Lower lobe of right lung (tissue), 2 donors: ENCODE results near the gene USP5. TPM values are rescaled to one million over a fixed set of nuclear protein-coding genes. Genes with fewer than 3 reads are reported as not detected.

Experiments used
- ATAC-seq, 2 donors: fragments of 200-7000 bp; cut with Tn5 transposase; one replicate each; pipeline ENCODE4 v1.9.1; 2020 to 2022; ENCODE audit warnings: mild to moderate bottlenecking in 2 of 2, moderate library complexity in 2 of 2
- DNase-seq: peaks from one replicate; pipeline ENCODE4 v3.0.0-alpha.2; 2020
- H3K27ac ChIP-seq: fragments of 200-600 bp; one replicate; pipeline ENCODE4 v1.8.0; 2022
- H3K27me3 ChIP-seq: fragments of 200-600 bp; one replicate; pipeline ENCODE4 v1.8.0; 2022; ENCODE audit warnings: low read depth
- H3K36me3 ChIP-seq: fragments of 200-600 bp; one replicate; pipeline ENCODE4 v1.8.0; 2022; ENCODE audit warnings: mild to moderate bottlenecking
- H3K4me1 ChIP-seq: fragments of 200-600 bp; one replicate; pipeline ENCODE4 v1.8.0; 2022
- H3K4me3 ChIP-seq: fragments of 200-600 bp; one replicate; pipeline ENCODE4 v1.8.0; 2022; ENCODE audit warnings: mild to moderate bottlenecking
- H3K9me3 ChIP-seq: fragments of 200-600 bp; one replicate; pipeline ENCODE4 v1.8.0; 2022
- intact Hi-C: fragments of 100-400 bp; cut with DNase I; formaldehyde crosslinking; loops from one replicate; pipeline ENCODE4 v1.11.0; 2022
- total RNA-seq: library from RNA; stranded (reverse); fragmentation: NEBNext Ultra II Directional; extraction: Animal tissue kit (Norgen Biotek cat#: 25700); gene quantifications from one replicate; pipeline ENCODE4 v1.2.1, GENCODE V29; 2021
- TF ChIP-seq, protein P1 (sequence below): fragments of 200-600 bp; IDR thresholded peaks from one replicate; pipeline ENCODE4 v1.8.0; 2022; ENCODE audit warnings: antibody characterized with exemption, mild to moderate bottlenecking
- donor health status: DM: no; HTN: yes; CAD: no; lungs with severe emphysema.

USP5 gene
- total RNA-seq, 1 donor from 2014 or later: 58.6 TPM

GRCh38 chr12:6816598-6816997 lies 35.4 kb upstream of the USP5 start:
- no peak overlapping the region for H3K27ac ChIP-seq
- no peak for ATAC-seq
- no peaks in the 10 kb centered on the region for H3K9me3 ChIP-seq
- H3K4me1 ChIP-seq: no peaks in the 10 kb centered on the region
- H3K27me3 ChIP-seq: no peaks in the 10 kb centered on the region
- no peak overlapping the region for H3K4me3 ChIP-seq
- DNase-seq: no peak
- peaks cover 19% of the 10 kb centered on the region for H3K36me3 ChIP-seq
- intact Hi-C loops: no loop called here
- TF ChIP-seq, protein P1, sequence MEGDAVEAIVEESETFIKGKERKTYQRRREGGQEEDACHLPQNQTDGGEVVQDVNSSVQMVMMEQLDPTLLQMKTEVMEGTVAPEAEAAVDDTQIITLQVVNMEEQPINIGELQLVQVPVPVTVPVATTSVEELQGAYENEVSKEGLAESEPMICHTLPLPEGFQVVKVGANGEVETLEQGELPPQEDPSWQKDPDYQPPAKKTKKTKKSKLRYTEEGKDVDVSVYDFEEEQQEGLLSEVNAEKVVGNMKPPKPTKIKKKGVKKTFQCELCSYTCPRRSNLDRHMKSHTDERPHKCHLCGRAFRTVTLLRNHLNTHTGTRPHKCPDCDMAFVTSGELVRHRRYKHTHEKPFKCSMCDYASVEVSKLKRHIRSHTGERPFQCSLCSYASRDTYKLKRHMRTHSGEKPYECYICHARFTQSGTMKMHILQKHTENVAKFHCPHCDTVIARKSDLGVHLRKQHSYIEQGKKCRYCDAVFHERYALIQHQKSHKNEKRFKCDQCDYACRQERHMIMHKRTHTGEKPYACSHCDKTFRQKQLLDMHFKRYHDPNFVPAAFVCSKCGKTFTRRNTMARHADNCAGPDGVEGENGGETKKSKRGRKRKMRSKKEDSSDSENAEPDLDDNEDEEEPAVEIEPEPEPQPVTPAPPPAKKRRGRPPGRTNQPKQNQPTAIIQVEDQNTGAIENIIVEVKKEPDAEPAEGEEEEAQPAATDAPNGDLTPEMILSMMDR: no peak

DNA sequence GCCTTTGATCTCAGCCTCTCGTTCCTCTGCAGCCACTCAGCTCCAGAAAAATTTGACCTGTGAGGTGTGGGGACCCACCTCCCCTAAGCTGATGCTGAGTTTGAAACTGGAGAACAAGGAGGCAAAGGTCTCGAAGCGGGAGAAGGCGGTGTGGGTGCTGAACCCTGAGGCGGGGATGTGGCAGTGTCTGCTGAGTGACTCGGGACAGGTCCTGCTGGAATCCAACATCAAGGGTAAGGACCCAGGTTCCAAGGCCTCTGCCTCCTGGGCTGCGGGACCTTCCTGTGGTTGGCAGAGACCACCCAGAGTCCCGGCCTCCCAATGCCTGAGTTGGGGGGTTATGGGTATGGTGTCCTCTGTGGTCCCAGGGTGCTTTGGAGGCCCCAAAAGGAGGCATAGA lies 34.9 kb upstream of the USP5 start:
- Histone ChIP-seq H3K27me3 (peaks cover 4% of the 10 kb centered on the region), H3K27ac (no peak overlapping the region), H3K4me3 (no peak overlapping the region), H3K36me3 (peaks cover 19% of the 10 kb centered on the region), H3K4me1 (peaks cover 5% of the 10 kb centered on the region), H3K9me3 (no peaks in the 10 kb centered on the region)
- intact Hi-C loops: no loop called here
- ATAC-seq (no peak), DNase-seq (no peak)
- TF ChIP-seq, protein P1: no peak

GRCh38 chr12:6817662-6818157 lies 34.2 kb upstream of the USP5 start:
- ATAC-seq (no peak), DNase-seq (no peak)
- H3K4me1 ChIP-seq: peaks cover 8% of the 10 kb centered on the region
- TF ChIP-seq, protein P1: no peak
- no peak overlapping the region for H3K27ac ChIP-seq
- peaks cover 19% of the 10 kb centered on the region for H3K36me3 ChIP-seq
- no peak overlapping the region for H3K4me3 ChIP-seq
- H3K9me3 ChIP-seq: no peaks in the 10 kb centered on the region
- intact Hi-C loops: no loop called here
- H3K27me3 ChIP-seq: peaks cover 10% of the 10 kb centered on the region

- no peak for ATAC-seq
- intact Hi-C loops: no loop called here
Observed at GRCh38 chr12:6818222-6818621, 33.7 kb upstream of the USP5 start.

DNA sequence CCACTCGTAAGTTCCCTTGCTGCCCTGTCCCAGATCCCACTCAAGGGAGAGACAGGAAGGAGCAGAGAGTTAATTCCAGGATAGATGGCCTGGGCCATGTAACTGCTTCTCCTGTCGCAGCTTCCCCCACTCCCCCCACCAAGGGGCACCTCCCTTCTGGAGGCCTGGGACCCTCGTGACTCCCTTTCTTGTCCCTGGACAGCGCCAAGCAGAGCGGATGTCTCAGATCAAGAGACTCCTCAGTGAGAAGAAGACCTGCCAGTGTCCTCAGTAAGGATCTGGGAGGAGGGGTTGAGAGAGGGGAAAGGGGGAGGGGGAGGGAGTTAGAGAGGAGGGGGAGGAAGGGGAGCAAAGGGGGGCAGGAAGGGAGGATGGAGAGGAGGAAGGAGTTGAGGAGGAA lies 33.3 kb upstream of the USP5 start:
- DNase-seq (no peak), ATAC-seq (no peak)
- peaks cover 8% of the 10 kb centered on the region for H3K4me1 ChIP-seq
- H3K4me3 ChIP-seq: no peak overlapping the region
- intact Hi-C loops: no loop called here
- no peaks in the 10 kb centered on the region for H3K9me3 ChIP-seq
- TF ChIP-seq, protein P1: no peak
- H3K27ac ChIP-seq: no peak overlapping the region
- H3K27me3 ChIP-seq: peaks cover 12% of the 10 kb centered on the region
- peaks cover 19% of the 10 kb centered on the region for H3K36me3 ChIP-seq

More at GRCh38 chr12:6818222-6818621, 33.7 kb upstream of the USP5 start:
- H3K27ac ChIP-seq: no peak overlapping the region
- H3K9me3 ChIP-seq: no peaks in the 10 kb centered on the region
- H3K4me3 ChIP-seq: no peak overlapping the region
- H3K4me1 ChIP-seq: peaks cover 8% of the 10 kb centered on the region
- H3K27me3 ChIP-seq: peaks cover 12% of the 10 kb centered on the region
- no peak for DNase-seq
- TF ChIP-seq, protein P1: no peak
- peaks cover 19% of the 10 kb centered on the region for H3K36me3 ChIP-seq
